Fibroblast of villous mesenchyme (primary cell): Measurements from ENCODE around the gene ANXA6. TPM values are rescaled to one million over a fixed set of nuclear protein-coding genes. Genes with fewer than 3 reads are reported as not detected.

Experiments used
- DNase-seq: peaks from one replicate; pipeline ENCODE4 v3.0.0-alpha.2; 2010; ENCODE audit warnings: low read depth
- H3K4me3 ChIP-seq: 2 replicates; pipeline ENCODE4 v1.5.1; 2011; ENCODE audit warnings: low read depth, mild to moderate bottlenecking, low read length
- total RNA-seq: library from RNA; depleted of rRNA; stranded (reverse); fragments of >200 nt; gene quantifications from 2 replicates; pipeline ENCODE4 v1.2.3, GENCODE V29; 2012
- TF ChIP-seq, protein P1 (sequence below): IDR thresholded peaks from 2 replicates; pipeline ENCODE4 v1.5.1; 2012; ENCODE audit warnings: low read depth, mild to moderate bottlenecking, low read length; ENCODE audit not compliant: insufficient read depth

The ANXA6 gene
- total RNA-seq, 1 donor: 537 TPM

DNA sequence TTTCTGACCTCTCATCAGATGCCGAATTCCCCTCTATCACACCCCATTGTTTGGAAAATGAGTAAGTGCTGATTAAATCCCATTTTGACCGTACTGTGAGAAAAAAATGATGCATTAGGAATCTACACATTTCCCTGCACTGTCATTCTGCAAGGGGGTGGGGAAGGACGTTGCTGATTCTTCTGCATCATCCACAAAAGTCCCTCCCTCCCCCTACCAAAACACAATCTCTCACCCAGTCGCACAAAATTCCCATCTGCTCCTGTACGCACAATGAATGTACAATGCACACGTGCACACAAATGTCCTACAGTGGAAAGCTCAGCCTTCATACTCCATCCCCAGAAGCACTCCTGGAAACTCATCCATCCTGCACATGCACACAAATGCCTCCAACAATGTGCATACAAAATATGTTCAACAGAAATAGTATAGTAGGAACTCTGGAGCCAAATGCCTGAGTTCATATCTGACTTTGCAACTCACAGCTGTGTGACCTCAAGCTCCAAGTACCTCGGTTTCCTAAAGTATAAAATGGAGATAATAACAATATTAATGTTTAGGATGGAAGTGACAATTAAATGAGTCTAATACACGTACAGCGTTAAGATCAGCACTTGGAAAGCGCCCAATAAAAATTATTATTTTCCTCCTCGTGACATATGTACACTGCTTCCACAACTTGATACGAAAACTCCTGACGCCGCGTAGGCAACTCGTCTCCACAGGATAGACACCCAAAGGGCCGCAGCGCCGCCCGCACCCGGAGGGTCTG lies 77.6 kb downstream of the ANXA6 start:
- peak overlapping the region; percentile 87 for H3K4me3 ChIP-seq
- TF ChIP-seq, protein P1, sequence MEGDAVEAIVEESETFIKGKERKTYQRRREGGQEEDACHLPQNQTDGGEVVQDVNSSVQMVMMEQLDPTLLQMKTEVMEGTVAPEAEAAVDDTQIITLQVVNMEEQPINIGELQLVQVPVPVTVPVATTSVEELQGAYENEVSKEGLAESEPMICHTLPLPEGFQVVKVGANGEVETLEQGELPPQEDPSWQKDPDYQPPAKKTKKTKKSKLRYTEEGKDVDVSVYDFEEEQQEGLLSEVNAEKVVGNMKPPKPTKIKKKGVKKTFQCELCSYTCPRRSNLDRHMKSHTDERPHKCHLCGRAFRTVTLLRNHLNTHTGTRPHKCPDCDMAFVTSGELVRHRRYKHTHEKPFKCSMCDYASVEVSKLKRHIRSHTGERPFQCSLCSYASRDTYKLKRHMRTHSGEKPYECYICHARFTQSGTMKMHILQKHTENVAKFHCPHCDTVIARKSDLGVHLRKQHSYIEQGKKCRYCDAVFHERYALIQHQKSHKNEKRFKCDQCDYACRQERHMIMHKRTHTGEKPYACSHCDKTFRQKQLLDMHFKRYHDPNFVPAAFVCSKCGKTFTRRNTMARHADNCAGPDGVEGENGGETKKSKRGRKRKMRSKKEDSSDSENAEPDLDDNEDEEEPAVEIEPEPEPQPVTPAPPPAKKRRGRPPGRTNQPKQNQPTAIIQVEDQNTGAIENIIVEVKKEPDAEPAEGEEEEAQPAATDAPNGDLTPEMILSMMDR: no peak
- peak; percentile 30 for DNase-seq

DNA sequence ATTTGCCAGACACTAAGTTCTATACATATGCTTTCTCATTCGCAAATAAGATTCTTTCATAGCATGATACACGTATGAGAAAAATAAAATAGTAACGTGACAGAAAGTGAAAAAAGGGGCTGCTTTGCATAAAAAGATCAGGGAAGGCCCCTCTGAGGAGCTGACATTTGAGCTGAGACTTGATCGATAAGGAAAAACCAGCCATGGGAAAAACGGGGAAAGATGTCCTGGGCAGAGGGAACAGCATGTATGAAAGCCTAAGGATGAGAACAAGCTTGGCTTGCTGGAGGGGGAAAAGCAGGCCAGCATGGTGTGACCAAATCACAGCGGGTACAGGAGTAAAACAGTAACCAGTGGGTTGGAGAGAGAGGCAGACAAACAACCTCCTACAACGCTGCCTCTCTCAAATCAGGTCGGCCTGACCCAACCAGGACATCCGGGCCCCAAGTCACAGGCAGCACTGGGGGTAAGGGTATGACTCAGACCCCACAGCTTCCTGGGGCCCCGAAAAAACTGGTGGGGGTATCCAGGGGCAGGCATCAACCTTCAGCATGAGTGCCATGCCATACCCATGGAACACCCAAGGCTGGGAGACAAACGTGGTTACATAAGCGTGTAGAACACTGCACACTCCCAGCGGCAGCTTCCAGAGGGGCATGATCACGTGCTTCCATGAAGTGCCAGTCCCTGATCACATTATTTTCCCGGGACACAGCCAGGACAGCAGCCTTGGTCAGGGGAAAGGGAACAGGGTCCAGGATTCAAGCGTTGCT lies 78.9 kb downstream of the ANXA6 start:
- TF ChIP-seq, protein P1: no peak
- DNase-seq: no peak
- H3K4me3 ChIP-seq: no peak overlapping the region

DNA sequence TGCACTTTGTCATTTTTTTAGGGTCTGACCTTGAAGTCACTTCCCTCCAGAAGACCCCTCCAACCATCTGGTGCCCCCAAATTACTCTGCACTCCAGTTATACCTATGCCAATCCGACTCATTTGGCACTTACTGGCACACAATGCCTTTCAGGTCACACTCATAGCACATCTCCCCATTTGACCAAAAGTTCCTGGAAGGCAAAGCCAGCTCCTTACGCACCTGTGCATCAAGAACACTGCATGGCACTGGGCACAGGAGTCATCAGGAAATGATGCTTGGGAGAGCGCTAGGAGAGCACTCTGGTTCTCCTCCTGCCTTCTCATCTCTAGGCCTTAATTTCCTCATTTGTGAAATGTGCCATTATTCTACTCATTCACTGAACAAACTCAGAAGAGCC lies 79.6 kb downstream of the ANXA6 start:
- no peak for DNase-seq
- no peak overlapping the region for H3K4me3 ChIP-seq
- TF ChIP-seq, protein P1: no peak

DNA sequence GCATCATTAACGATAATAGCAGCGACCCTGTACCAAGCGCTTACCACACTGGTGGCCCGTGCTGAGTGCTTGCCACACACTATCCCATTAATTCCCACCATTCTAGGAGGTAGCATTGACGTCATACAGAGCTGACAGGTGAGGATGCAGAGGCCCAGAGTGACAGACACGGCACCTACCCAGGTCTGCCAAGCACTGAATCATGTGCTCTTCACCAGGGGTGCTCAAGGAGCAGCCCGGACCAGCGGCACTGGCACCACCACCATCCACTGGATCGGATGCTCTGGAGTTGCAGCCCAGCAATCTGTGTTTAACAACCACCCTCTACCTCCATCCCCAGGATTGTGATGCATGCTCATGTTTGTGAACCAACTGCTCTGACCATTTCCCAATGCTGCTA lies 80.2 kb downstream of the ANXA6 start:
- DNase-seq: no peak
- TF ChIP-seq, protein P1: no peak
- H3K4me3 ChIP-seq: no peak overlapping the region

DNA sequence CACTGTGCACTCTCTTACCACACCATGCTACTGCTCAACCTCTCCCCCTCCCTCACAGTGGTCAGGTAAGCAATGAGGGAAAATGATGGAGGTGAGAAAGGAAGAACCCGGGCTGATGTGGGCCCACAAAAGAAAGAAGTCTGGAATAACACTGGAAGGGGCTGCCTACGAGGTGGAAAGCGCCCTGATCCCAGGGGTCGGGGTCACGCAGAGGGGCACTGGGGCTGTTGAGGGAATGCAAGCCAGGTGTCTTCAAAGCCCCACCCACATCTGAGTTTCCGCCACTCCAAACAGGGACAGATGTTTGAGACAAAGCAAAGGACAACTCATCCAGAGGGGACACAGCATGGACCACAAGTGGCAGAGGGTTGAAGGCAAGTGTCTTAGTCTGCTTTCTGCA lies 81.0 kb downstream of the ANXA6 start:
- no peak for DNase-seq
- no peak overlapping the region for H3K4me3 ChIP-seq
- TF ChIP-seq, protein P1: no peak

DNA sequence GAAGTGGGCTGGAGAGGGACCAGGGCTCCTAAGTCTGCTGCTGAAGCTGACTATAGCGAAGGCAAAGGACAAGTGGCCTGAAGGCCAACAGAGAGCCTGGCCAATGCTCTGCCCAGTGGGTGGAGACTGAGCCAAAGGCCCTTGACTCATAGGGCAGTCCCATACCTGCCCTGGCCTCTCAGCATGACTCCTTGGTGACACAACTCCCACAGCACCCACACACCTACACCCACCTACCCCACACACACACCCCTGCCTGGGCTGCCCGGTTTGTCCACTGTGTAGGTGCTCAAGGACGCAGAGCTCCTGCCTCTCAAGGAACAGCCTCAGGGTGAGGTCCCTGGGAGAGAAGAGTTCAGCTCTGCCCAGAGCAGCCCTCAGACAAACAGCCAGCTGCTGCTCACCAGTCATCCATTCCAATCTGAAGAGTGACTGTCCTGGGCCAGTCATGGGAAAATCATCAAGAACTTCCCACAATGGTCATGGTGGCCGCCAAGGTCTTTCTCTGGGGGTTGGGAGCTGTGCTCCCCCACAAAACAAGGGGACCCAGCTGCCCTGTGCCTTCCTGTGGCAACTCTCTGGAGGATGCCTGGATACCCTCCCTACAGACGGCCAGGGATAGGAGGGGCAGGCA lies 81.8 kb downstream of the ANXA6 start:
- H3K4me3 ChIP-seq: no peak overlapping the region
- TF ChIP-seq, protein P1: no peak
- no peak for DNase-seq
